GM21825 (cell line): ENCODE results near the gene DUSP21.
"Not testable (repeated sequence)": the region's sequence is repeated elsewhere in the genome, so short reads cannot be mapped to it uniquely, and the experiment has no call there.

Source experiments
- ATAC-seq: cut with Tn5 transposase; IDR thresholded peaks from one replicate; pipeline ENCODE4 v1.9.1; 2021; ENCODE audit warnings: mild to moderate bottlenecking, moderate library complexity; ENCODE audit not compliant: unreplicated experiment

The DUSP21 gene

GRCh38 chrX:44875185-44875489, 31.3 kb downstream of the DUSP21 start:
- ATAC-seq: no peak

- ATAC-seq: no peak
These were observed 32.3 kb downstream of the DUSP21 start for GRCh38 chrX:44876086-44876485.

GRCh38 chrX:44876767-44877166, 32.9 kb downstream of the DUSP21 start:
- ATAC-seq: no peak

- ATAC-seq: no peak
These were observed 35.0 kb downstream of the DUSP21 start for GRCh38 chrX:44878780-44879179.

- no peak for ATAC-seq
These were observed 37.7 kb downstream of the DUSP21 start for GRCh38 chrX:44881549-44881948.

- ATAC-seq: no peak
These were observed 38.8 kb downstream of the DUSP21 start for GRCh38 chrX:44882635-44883034.

- ATAC-seq: no peak
These were observed 41.1 kb downstream of the DUSP21 start for GRCh38 chrX:44884944-44885343.

GRCh38 chrX:44889824-44890223, 46.0 kb downstream of the DUSP21 start:
- no peak for ATAC-seq

GRCh38 chrX:44890247-44890646, 46.4 kb downstream of the DUSP21 start:
- no peak for ATAC-seq

- ATAC-seq: not testable (repeated sequence)
These were observed 46.9 kb downstream of the DUSP21 start for GRCh38 chrX:44890687-44891086.

- no peak for ATAC-seq
These were observed 47.8 kb downstream of the DUSP21 start for GRCh38 chrX:44891642-44892041.
